ENCODE results near the gene IL11RA.

Gene IL11RA

GRCh38 chr9:34686732-34687131 is 34.7 kb downstream of the IL11RA start:
- H3K27ac Mint-ChIP-seq (ENCODE audit: low read depth): no peak overlapping the region
- no peaks in the 10 kb centered on the region for H3K4me1 Mint-ChIP-seq
- no peaks in the 10 kb centered on the region for H3K9me3 Mint-ChIP-seq
- H3K27me3 Mint-ChIP-seq: peaks cover 22% of the 10 kb centered on the region
- no peak for DNase-seq (ENCODE audit: low spot score in 2 of 2)
- H3K4me3 Mint-ChIP-seq: no peak overlapping the region
- ATAC-seq (replicated peaks; ENCODE audit: extremely low read depth, poor library complexity, severe bottlenecking): no peak
- H3K36me3 Mint-ChIP-seq (ENCODE audit: insufficient read depth): no peaks in the 10 kb centered on the region

GRCh38 chr9:34687276-34688030 is 35.5 kb downstream of the IL11RA start:
- H3K4me1 Mint-ChIP-seq: no peaks in the 10 kb centered on the region
- DNase-seq (ENCODE audit: low spot score in 2 of 2) (no peak), ATAC-seq (replicated peaks; ENCODE audit: extremely low read depth, poor library complexity, severe bottlenecking) (no peak)
- no peaks in the 10 kb centered on the region for H3K36me3 Mint-ChIP-seq (ENCODE audit: insufficient read depth)
- H3K27me3 Mint-ChIP-seq: peaks cover 22% of the 10 kb centered on the region
- no peak overlapping the region for H3K4me3 Mint-ChIP-seq
- H3K27ac Mint-ChIP-seq (ENCODE audit: low read depth): no peak overlapping the region
- H3K9me3 Mint-ChIP-seq: no peaks in the 10 kb centered on the region

GRCh38 chr9:34688329-34689115 is 36.5 kb downstream of the IL11RA start:
- no peak overlapping the region for H3K4me3 Mint-ChIP-seq
- H3K4me1 Mint-ChIP-seq: no peaks in the 10 kb centered on the region
- peak overlapping the region; percentile 1 for H3K27ac Mint-ChIP-seq (ENCODE audit: low read depth)
- no peaks in the 10 kb centered on the region for H3K9me3 Mint-ChIP-seq
- ATAC-seq (replicated peaks; ENCODE audit: extremely low read depth, poor library complexity, severe bottlenecking): no peak
- H3K27me3 Mint-ChIP-seq: peaks cover 22% of the 10 kb centered on the region
- DNase-seq (ENCODE audit: low spot score in 2 of 2): no peak
- no peaks in the 10 kb centered on the region for H3K36me3 Mint-ChIP-seq (ENCODE audit: insufficient read depth)

- ATAC-seq (replicated peaks; ENCODE audit: extremely low read depth, poor library complexity, severe bottlenecking) (no peak), DNase-seq (ENCODE audit: low spot score in 2 of 2) (no peak)
- Mint-ChIP-seq H3K27ac (ENCODE audit: low read depth) (no peak overlapping the region), H3K4me1 (no peaks in the 10 kb centered on the region), H3K9me3 (no peaks in the 10 kb centered on the region), H3K27me3 (peaks cover 22% of the 10 kb centered on the region), H3K36me3 (ENCODE audit: insufficient read depth) (no peaks in the 10 kb centered on the region), H3K4me3 (no peak overlapping the region)
These were observed 37.1 kb downstream of the IL11RA start for GRCh38 chr9:34689116-34689470.

GRCh38 chr9:34689512-34689911 is 37.5 kb downstream of the IL11RA start:
- Mint-ChIP-seq H3K27me3 (peaks cover 23% of the 10 kb centered on the region), H3K4me1 (no peaks in the 10 kb centered on the region), H3K36me3 (ENCODE audit: insufficient read depth) (no peaks in the 10 kb centered on the region), H3K9me3 (no peaks in the 10 kb centered on the region), H3K4me3 (no peak overlapping the region), H3K27ac (ENCODE audit: low read depth) (no peak overlapping the region)
- ATAC-seq (replicated peaks; ENCODE audit: extremely low read depth, poor library complexity, severe bottlenecking) (no peak), DNase-seq (ENCODE audit: low spot score in 2 of 2) (no peak)

- no peak within 1 kb of the TSS for H3K4me3 Mint-ChIP-seq
- ATAC-seq (replicated peaks; ENCODE audit: extremely low read depth, poor library complexity, severe bottlenecking): no peak
These were observed 39.3 kb downstream of the IL11RA start, which contains the start of gene CCL19 for GRCh38 chr9:34690983-34691935. Gene CCL19 (minus strand): TSS chr9:34691276. CDS start chr9:34691139, 137 bp downstream.

GRCh38 chr9:34691936-34692315 is 39.9 kb downstream of the IL11RA start:
- ATAC-seq (replicated peaks; ENCODE audit: extremely low read depth, poor library complexity, severe bottlenecking) (no peak), DNase-seq (ENCODE audit: low spot score in 2 of 2) (no peak)
- Mint-ChIP-seq H3K9me3 (no peaks in the 10 kb centered on the region), H3K4me1 (no peaks in the 10 kb centered on the region), H3K4me3 (no peak overlapping the region), H3K27ac (ENCODE audit: low read depth) (no peak overlapping the region), H3K27me3 (peaks cover 33% of the 10 kb centered on the region), H3K36me3 (ENCODE audit: insufficient read depth) (no peaks in the 10 kb centered on the region)

More at GRCh38 chr9:34690983-34691935, 39.3 kb downstream of the IL11RA start, which contains the start of gene CCL19:
- Mint-ChIP-seq H3K27ac (ENCODE audit: low read depth) (no peak within 1 kb of the TSS), H3K9me3 (no peaks in the 10 kb centered on the region), H3K36me3 (ENCODE audit: insufficient read depth) (no peaks in the 10 kb centered on the region), H3K27me3 (peaks cover 33% of the 10 kb centered on the region), H3K4me1 (no peaks in the 10 kb centered on the region)
- no peak for DNase-seq (ENCODE audit: low spot score in 2 of 2)

GRCh38 chr9:34693560-34693959 is 41.6 kb downstream of the IL11RA start:
- DNase-seq (ENCODE audit: low spot score in 2 of 2) (no peak), ATAC-seq (replicated peaks; ENCODE audit: extremely low read depth, poor library complexity, severe bottlenecking) (no peak)
- Mint-ChIP-seq H3K9me3 (no peaks in the 10 kb centered on the region), H3K36me3 (ENCODE audit: insufficient read depth) (no peaks in the 10 kb centered on the region), H3K27ac (ENCODE audit: low read depth) (no peak overlapping the region), H3K4me3 (no peak overlapping the region), H3K27me3 (peaks cover 27% of the 10 kb centered on the region), H3K4me1 (no peaks in the 10 kb centered on the region)

GRCh38 chr9:34694811-34695210 is 42.8 kb downstream of the IL11RA start:
- H3K4me1 Mint-ChIP-seq: no peaks in the 10 kb centered on the region
- peaks cover 18% of the 10 kb centered on the region for H3K27me3 Mint-ChIP-seq
- no peak overlapping the region for H3K4me3 Mint-ChIP-seq
- H3K27ac Mint-ChIP-seq (ENCODE audit: low read depth): no peak overlapping the region
- no peaks in the 10 kb centered on the region for H3K9me3 Mint-ChIP-seq
- DNase-seq (ENCODE audit: low spot score in 2 of 2) (no peak), ATAC-seq (replicated peaks; ENCODE audit: extremely low read depth, poor library complexity, severe bottlenecking) (no peak)
- H3K36me3 Mint-ChIP-seq (ENCODE audit: insufficient read depth): no peaks in the 10 kb centered on the region

GRCh38 chr9:34701023-34701768 is 49.2 kb downstream of the IL11RA start:
- DNase-seq (ENCODE audit: low spot score in 2 of 2) (peak; percentile 50 to 62), ATAC-seq (replicated peaks; ENCODE audit: extremely low read depth, poor library complexity, severe bottlenecking) (peak; percentile 83)
- Mint-ChIP-seq H3K27me3 (peaks cover 13% of the 10 kb centered on the region), H3K4me1 (peaks cover 6% of the 10 kb centered on the region), H3K9me3 (no peaks in the 10 kb centered on the region), H3K36me3 (ENCODE audit: insufficient read depth) (no peaks in the 10 kb centered on the region), H3K27ac (ENCODE audit: low read depth) (no peak overlapping the region), H3K4me3 (peak overlapping the region; percentile 72)

GRCh38 chr9:34701769-34702736 is 50.1 kb downstream of the IL11RA start:
- H3K27me3 Mint-ChIP-seq: peaks cover 19% of the 10 kb centered on the region
- ATAC-seq (replicated peaks; ENCODE audit: extremely low read depth, poor library complexity, severe bottlenecking): peak; percentile 74
- DNase-seq (ENCODE audit: low spot score in 2 of 2): peak; percentile 58 to 64
- H3K4me3 Mint-ChIP-seq: peak overlapping the region; percentile 72
- H3K27ac Mint-ChIP-seq (ENCODE audit: low read depth): no peak overlapping the region
- no peaks in the 10 kb centered on the region for H3K9me3 Mint-ChIP-seq
- H3K36me3 Mint-ChIP-seq (ENCODE audit: insufficient read depth): no peaks in the 10 kb centered on the region
- H3K4me1 Mint-ChIP-seq: peaks cover 6% of the 10 kb centered on the region

Measured in central memory CD8-positive, alpha-beta T cell (primary cell).